PC-3 (cell line): ENCODE data around the gene SLC25A23.

Experiments used
- EZH2 ChIP-seq: fragments of 300-600 bp; sonication (generic); IDR thresholded peaks from one replicate; pipeline ENCODE4 v1.6.1; 2017; ENCODE audit warnings: antibody characterized with exemption, mild to moderate bottlenecking, low read length; ENCODE audit not compliant: unreplicated experiment
- EZH2phosphoT487 ChIP-seq: fragments of 300-600 bp; sonication (generic); IDR thresholded peaks from 2 replicates; pipeline ENCODE4 v1.6.1; 2018; ENCODE audit warnings: mild to moderate bottlenecking, antibody characterized with exemption, low read length, borderline replicate concordance
- TF ChIP-seq, protein P1 (sequence below): fragments of 300-600 bp; sonication (generic); conservative IDR thresholded peaks from 2 replicates; pipeline ENCODE4 v1.5.1; 2017; ENCODE audit warnings: antibody characterized with exemption, low read depth, mild to moderate bottlenecking, low read length

DNA sequence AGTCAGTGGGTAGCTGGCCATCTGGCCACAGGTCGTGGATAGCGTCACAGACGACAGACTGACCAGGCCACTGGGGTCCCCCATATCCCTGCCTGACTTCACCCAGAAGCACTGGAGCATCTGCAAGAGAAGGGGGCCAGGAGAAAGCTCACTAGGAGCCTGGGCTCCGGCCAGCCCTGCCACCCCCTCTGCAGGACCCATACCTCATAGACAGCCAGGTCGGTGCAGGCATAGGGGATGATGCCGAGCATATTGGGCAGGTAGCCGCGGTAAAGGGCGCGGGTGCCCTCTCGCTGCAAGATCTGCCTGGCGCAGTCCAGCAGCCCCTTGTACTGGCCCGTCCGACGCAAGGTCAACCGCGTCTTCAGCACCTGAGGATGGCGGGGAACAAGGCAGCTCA, 32.5 kb downstream of the SLC25A23 start:
- TF ChIP-seq, protein P1, sequence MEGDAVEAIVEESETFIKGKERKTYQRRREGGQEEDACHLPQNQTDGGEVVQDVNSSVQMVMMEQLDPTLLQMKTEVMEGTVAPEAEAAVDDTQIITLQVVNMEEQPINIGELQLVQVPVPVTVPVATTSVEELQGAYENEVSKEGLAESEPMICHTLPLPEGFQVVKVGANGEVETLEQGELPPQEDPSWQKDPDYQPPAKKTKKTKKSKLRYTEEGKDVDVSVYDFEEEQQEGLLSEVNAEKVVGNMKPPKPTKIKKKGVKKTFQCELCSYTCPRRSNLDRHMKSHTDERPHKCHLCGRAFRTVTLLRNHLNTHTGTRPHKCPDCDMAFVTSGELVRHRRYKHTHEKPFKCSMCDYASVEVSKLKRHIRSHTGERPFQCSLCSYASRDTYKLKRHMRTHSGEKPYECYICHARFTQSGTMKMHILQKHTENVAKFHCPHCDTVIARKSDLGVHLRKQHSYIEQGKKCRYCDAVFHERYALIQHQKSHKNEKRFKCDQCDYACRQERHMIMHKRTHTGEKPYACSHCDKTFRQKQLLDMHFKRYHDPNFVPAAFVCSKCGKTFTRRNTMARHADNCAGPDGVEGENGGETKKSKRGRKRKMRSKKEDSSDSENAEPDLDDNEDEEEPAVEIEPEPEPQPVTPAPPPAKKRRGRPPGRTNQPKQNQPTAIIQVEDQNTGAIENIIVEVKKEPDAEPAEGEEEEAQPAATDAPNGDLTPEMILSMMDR, result no peak
- no peak for TF ChIP-seq EZH2
- TF ChIP-seq EZH2phosphoT487, result no peak
